ENCODE measurements around the gene RYR3.

Gene RYR3

GRCh38 chr15:33729653-33730052, 418.9 kb downstream of the RYR3 start:
- DNase-seq, result no peak

GRCh38 chr15:33730815-33731214, 420.0 kb downstream of the RYR3 start:
- DNase-seq, result no peak

- DNase-seq, result no peak
These were observed 424.4 kb downstream of the RYR3 start for GRCh38 chr15:33735143-33735542.

GRCh38 chr15:33735637-33736247, 425.0 kb downstream of the RYR3 start:
- peak; percentile 20 for DNase-seq

GRCh38 chr15:33737687-33738601, 427.2 kb downstream of the RYR3 start:
- DNase-seq, result peak; percentile 5

- no peak for DNase-seq
These were observed 428.3 kb downstream of the RYR3 start for GRCh38 chr15:33738941-33739664.

- no peak for DNase-seq
These were observed 431.5 kb downstream of the RYR3 start for GRCh38 chr15:33742306-33742705.

- no peak for DNase-seq
These were observed 432.0 kb downstream of the RYR3 start for GRCh38 chr15:33742800-33743199.

- no peak for DNase-seq
These were observed 435.4 kb downstream of the RYR3 start for GRCh38 chr15:33746203-33746602.

- no peak for DNase-seq
These were observed 442.2 kb downstream of the RYR3 start for GRCh38 chr15:33753012-33753411.

- no peak for DNase-seq
These were observed 443.5 kb downstream of the RYR3 start for GRCh38 chr15:33754242-33754641.

GRCh38 chr15:33756961-33757360, 446.2 kb downstream of the RYR3 start:
- DNase-seq, result no peak

- no peak for DNase-seq
These were observed 446.9 kb downstream of the RYR3 start for GRCh38 chr15:33757516-33758232.

GRCh38 chr15:33766389-33766788, 455.6 kb downstream of the RYR3 start:
- no peak for DNase-seq

- no peak for DNase-seq
These were observed 458.0 kb downstream of the RYR3 start for GRCh38 chr15:33768670-33769190.

- DNase-seq, result no peak
These were observed 463.2 kb downstream of the RYR3 start for GRCh38 chr15:33773969-33774368.

GRCh38 chr15:33778852-33779251, 468.1 kb downstream of the RYR3 start:
- DNase-seq, result no peak

- DNase-seq, result no peak
These were observed 469.4 kb downstream of the RYR3 start for GRCh38 chr15:33780011-33780768.

GRCh38 chr15:33782966-33783365, 472.2 kb downstream of the RYR3 start:
- no peak for DNase-seq

- DNase-seq, result no peak
These were observed 474.6 kb downstream of the RYR3 start for GRCh38 chr15:33785366-33785765.

- DNase-seq, result no peak
These were observed 478.3 kb downstream of the RYR3 start for GRCh38 chr15:33788906-33789540.

Data from SHP77 treated with DMSO at 0.1 percent for 48 hours (cell line).